Right atrium auricular region (tissue), 2 donors: ENCODE results near the gene CNIH2. TPM values are rescaled to one million over a fixed set of nuclear protein-coding genes. Genes with fewer than 3 reads are reported as not detected.

Experiments
- DNase-seq: peaks from one replicate; pipeline ENCODE4 v3.0.0-alpha.2; 2019; ENCODE audit warnings: low spot score
- H3K27ac ChIP-seq, 2 donors: fragments of 200-600 bp; sonication (generic); 1 replicate in 1 of 2; 2 replicates in 1 of 2; pipeline ENCODE4 v1.5.1; 2016 to 2019
- H3K27me3 ChIP-seq, 2 donors: fragments of 200-600 bp; sonication (generic); one replicate each; pipeline versions ENCODE4 v1.5.1 to v1.6.0; 2017 to 2019
- H3K36me3 ChIP-seq: fragments of 200-600 bp; sonication (generic); one replicate; pipeline ENCODE4 v1.5.1; 2016
- H3K4me1 ChIP-seq, 2 donors: fragments of 200-600 bp; sonication (generic); one replicate each; pipeline versions ENCODE4 v1.5.1 to v1.6.0; 2017 to 2019
- H3K4me3 ChIP-seq, 2 donors: fragments of 200-600 bp; sonication (generic); 1 replicate in 1 of 2; 2 replicates in 1 of 2; pipeline ENCODE4 v1.5.1; 2017 to 2019; ENCODE audit warnings: mild to moderate bottlenecking in 1 of 2, moderate library complexity in 1 of 2
- H3K9me3 ChIP-seq, 2 donors: fragments of 200-600 bp; sonication (generic); one replicate each; pipeline ENCODE4 v1.5.1; 2019
- total RNA-seq, 2 donors: library from RNA; depleted of rRNA; stranded (reverse); fragments of >200 nt; gene quantifications; one replicate each; pipeline ENCODE4 v1.1.0, GENCODE V29; 2016
- TF ChIP-seq, protein P1 (sequence below), 2 donors: fragments of 200-600 bp; sonication (generic); IDR thresholded peaks; one replicate each; pipeline ENCODE4 v1.5.1; 2019; ENCODE audit warnings: antibody characterized with exemption in 2 of 2

The CNIH2 gene
- not detected for total RNA-seq

DNA sequence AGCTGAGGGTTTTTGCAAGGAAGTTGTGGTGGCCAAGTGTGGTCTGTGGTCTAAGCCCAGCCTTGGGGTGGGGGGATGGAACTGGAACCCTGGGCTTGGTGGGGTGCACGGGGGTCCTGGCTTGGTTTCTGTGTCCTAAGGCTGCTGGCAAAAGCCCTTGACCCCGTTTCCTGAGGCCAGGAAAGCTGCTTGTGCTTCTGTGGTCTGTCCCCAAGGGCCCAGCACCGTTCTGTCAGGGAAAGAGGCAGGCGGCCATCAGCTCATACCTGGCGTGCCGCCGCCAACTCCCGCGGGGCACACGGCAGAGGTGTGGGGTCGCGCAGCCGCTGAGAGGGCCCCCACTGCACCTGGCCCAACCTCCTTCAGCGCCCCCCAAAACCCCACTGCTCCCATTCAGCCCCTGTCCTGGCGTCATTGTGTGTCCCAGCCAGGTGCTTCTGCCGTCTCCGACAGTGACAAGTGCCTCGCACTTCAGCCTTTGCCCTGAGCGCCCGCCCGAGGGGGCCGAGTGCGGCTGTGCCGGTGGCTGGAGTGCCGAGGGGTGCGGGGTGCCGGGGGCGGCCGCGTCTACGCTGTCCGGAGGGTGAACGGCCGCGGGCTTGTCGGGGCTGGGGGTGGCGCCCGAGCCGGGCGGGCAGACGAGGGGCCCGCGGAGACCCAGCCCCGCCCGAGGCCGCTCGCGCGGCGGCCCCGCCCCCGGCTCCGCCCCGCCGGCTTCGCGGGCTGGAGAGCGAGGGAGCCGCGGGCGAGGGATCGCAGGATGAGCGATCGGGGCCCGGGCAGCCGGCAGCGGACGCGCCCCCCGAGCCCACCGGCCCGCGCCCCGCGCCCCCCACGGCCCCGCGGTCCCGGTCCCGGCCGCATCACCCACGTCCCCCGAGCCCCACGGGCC lies at the start of gene CNIH2:
CNIH2 (plus strand) TSS at position 705 of the 892 bp plus-strand sequence. CDS start 282 bp downstream, outside the sequence.
- no peaks in the 10 kb centered on the region for H3K9me3 ChIP-seq
- H3K27me3 ChIP-seq, result no peaks in the 10 kb centered on the region
- DNase-seq, result no peak
- H3K27ac ChIP-seq, result peak within 1 kb of the TSS; percentile 13 to 43
- peaks cover 0 to 26% of the 10 kb centered on the region in 2 donors for H3K4me1 ChIP-seq
- TF ChIP-seq, protein P1, sequence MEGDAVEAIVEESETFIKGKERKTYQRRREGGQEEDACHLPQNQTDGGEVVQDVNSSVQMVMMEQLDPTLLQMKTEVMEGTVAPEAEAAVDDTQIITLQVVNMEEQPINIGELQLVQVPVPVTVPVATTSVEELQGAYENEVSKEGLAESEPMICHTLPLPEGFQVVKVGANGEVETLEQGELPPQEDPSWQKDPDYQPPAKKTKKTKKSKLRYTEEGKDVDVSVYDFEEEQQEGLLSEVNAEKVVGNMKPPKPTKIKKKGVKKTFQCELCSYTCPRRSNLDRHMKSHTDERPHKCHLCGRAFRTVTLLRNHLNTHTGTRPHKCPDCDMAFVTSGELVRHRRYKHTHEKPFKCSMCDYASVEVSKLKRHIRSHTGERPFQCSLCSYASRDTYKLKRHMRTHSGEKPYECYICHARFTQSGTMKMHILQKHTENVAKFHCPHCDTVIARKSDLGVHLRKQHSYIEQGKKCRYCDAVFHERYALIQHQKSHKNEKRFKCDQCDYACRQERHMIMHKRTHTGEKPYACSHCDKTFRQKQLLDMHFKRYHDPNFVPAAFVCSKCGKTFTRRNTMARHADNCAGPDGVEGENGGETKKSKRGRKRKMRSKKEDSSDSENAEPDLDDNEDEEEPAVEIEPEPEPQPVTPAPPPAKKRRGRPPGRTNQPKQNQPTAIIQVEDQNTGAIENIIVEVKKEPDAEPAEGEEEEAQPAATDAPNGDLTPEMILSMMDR (IDR thresholded peaks at IDR 0.05), result no peak
- H3K4me3 ChIP-seq, result peak within 1 kb of the TSS; percentile 29 to 52
- H3K36me3 ChIP-seq, result peaks cover 38% of the 10 kb centered on the region

- Histone ChIP-seq H3K27ac (no peak overlapping the region), H3K4me3 (no peak overlapping the region), H3K27me3 (no peaks in the 10 kb centered on the region), H3K36me3 (peaks cover 54% of the 10 kb centered on the region), H3K4me1 (no peaks in the 10 kb centered on the region), H3K9me3 (no peaks in the 10 kb centered on the region)
- DNase-seq, result no peak
- TF ChIP-seq, protein P1 (IDR thresholded peaks at IDR 0.05), result no peak
These were observed 49.5 kb upstream of the CNIH2 start for GRCh38 chr11:66228521-66228920.

DNA sequence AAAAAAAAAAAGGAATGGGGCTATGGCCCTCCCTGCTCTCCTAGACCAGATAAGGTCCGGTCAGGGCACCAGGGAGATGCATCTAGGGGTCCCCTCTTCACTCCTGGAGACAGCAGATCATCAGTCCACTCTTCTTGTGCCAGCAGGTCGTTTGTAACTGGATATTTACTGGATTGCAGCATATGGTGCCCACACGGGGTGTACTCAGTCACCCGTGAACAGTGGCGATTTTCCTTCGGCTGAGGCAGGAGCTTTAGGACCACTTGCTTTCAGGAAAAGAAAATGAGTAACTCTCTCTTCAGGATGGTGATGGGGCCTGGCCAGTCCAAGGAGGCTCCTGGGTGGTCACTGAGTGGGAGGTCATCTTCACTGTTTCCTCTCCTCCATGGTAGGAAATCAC lies 47.8 kb upstream of the CNIH2 start:
- Histone ChIP-seq H3K9me3 (no peaks in the 10 kb centered on the region), H3K4me3 (no peak overlapping the region), H3K27ac (no peak overlapping the region), H3K36me3 (peaks cover 66% of the 10 kb centered on the region), H3K27me3 (no peaks in the 10 kb centered on the region), H3K4me1 (no peaks in the 10 kb centered on the region)
- no peak for DNase-seq
- TF ChIP-seq, protein P1 (IDR thresholded peaks at IDR 0.05), result no peak

GRCh38 chr11:66230978-66231377 lies 47.0 kb upstream of the CNIH2 start:
- DNase-seq, result no peak
- no peaks in the 10 kb centered on the region for H3K4me1 ChIP-seq
- no peak overlapping the region for H3K4me3 ChIP-seq
- TF ChIP-seq, protein P1 (IDR thresholded peaks at IDR 0.05), result no peak
- no peaks in the 10 kb centered on the region for H3K27me3 ChIP-seq
- peaks cover 74% of the 10 kb centered on the region for H3K36me3 ChIP-seq
- no peak overlapping the region for H3K27ac ChIP-seq
- H3K9me3 ChIP-seq, result no peaks in the 10 kb centered on the region

DNA sequence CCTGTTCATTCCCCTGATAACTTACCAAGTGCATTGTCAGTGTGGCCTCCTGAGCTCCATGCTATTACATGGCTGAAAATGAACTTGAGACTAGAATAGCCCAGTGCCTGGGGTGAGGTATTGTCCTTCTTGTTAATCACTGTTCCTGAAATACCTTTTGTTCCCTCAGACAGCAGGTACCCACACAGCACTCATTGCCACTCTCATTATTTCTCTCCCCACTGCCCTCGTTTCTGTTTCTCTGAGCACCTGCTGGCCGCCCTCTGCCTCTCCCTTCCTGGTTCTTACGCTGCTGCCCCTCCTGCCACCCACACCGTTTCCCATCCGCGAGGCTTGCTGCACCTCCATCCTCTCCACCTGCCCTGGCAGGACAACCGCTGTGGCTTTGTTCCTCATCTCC lies 46.4 kb upstream of the CNIH2 start:
- no peaks in the 10 kb centered on the region for H3K4me1 ChIP-seq
- peaks cover 80% of the 10 kb centered on the region for H3K36me3 ChIP-seq
- no peak overlapping the region for H3K4me3 ChIP-seq
- no peaks in the 10 kb centered on the region for H3K27me3 ChIP-seq
- TF ChIP-seq, protein P1 (IDR thresholded peaks at IDR 0.05), result no peak
- no peaks in the 10 kb centered on the region for H3K9me3 ChIP-seq
- DNase-seq, result no peak
- H3K27ac ChIP-seq, result no peak overlapping the region
